ENCODE results near the gene LCN10.

DNA sequence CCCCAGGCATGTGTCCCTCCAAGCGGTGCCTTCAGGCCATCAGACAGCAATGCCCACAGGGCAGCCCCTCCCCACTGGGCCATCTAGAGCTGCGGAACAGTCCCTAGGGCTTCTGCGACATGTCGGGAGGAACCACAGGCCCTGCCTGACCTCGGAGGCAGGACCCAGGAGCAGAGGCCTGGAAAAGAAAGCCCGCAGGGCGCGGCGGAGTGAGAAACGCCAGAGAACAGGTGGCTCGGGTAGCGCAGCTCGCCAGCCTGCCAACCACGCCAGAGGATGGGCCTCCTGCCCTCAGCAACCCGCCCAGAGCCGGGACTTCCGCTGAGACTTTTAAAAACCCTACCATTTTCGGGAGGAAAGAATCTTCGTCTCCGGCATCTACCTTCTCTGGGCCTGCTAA, 14.6 kb upstream of the LCN10 start:
- TF ChIP-seq POLR2A (IDR thresholded peaks at IDR 0.05; ENCODE audit: low read depth, low read length) (no peak), TAF1 (IDR thresholded peaks at IDR 0.05; ENCODE audit: borderline replicate concordance, low read depth, low read length) (no peak), ZNF274 (IDR thresholded peaks at IDR 0.05; ENCODE audit: insufficient read depth, insufficient read length) (no peak), CREB1 (IDR thresholded peaks at IDR 0.05; ENCODE audit: low read depth) (no peak), BRCA1 (IDR thresholded peaks at IDR 0.05; ENCODE audit: low read depth, low read length) (no peak)
- TF ChIP-seq, protein P1, sequence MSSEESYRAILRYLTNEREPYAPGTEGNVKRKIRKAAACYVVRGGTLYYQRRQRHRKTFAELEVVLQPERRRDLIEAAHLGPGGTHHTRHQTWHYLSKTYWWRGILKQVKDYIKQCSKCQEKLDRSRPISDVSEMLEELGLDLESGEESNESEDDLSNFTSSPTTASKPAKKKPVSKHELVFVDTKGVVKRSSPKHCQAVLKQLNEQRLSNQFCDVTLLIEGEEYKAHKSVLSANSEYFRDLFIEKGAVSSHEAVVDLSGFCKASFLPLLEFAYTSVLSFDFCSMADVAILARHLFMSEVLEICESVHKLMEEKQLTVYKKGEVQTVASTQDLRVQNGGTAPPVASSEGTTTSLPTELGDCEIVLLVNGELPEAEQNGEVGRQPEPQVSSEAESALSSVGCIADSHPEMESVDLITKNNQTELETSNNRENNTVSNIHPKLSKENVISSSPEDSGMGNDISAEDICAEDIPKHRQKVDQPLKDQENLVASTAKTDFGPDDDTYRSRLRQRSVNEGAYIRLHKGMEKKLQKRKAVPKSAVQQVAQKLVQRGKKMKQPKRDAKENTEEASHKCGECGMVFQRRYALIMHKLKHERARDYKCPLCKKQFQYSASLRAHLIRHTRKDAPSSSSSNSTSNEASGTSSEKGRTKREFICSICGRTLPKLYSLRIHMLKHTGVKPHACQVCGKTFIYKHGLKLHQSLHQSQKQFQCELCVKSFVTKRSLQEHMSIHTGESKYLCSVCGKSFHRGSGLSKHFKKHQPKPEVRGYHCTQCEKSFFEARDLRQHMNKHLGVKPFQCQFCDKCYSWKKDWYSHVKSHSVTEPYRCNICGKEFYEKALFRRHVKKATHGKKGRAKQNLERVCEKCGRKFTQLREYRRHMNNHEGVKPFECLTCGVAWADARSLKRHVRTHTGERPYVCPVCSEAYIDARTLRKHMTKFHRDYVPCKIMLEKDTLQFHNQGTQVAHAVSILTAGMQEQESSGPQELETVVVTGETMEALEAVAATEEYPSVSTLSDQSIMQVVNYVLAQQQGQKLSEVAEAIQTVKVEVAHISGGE (CRISPR knock-in tag; IDR thresholded peaks at IDR 0.05), result no peak

All from GM12878 (cell line).